Fibroblast of the aortic adventitia (primary cell): ENCODE data around the gene ABCA9. TPM values are rescaled to one million over a fixed set of nuclear protein-coding genes. Genes with fewer than 3 reads are reported as not detected.

Source experiments
- DNase-seq: peaks from one replicate; pipeline ENCODE4 v3.0.0-alpha.2; 2010; ENCODE audit warnings: low read depth
- H3K4me3 ChIP-seq: 2 replicates; pipeline ENCODE4 v1.5.1; 2011; ENCODE audit warnings: low read depth, mild to moderate bottlenecking, control low read depth, low read length, moderate library complexity
- small RNA-seq: library from RNA; depleted of rRNA; stranded (forward); fragments of <200 nt; gene quantifications from one replicate; pipeline ENCODE3, GENCODE V24; 2012
- total RNA-seq: library from RNA; depleted of rRNA; stranded (reverse); fragments of >200 nt; gene quantifications from 2 replicates; pipeline ENCODE4 v1.2.3, GENCODE V29; 2012; ENCODE audit warnings: low replicate concordance
- TF ChIP-seq, protein P1 (sequence below): IDR thresholded peaks from 2 replicates; pipeline ENCODE4 v1.5.1; 2011; ENCODE audit warnings: mild to moderate bottlenecking, low read length, control low read depth, inconsistent platforms; ENCODE audit not compliant: insufficient read depth

Gene ABCA9
- total RNA-seq, 1 donor, result 122 TPM

DNA sequence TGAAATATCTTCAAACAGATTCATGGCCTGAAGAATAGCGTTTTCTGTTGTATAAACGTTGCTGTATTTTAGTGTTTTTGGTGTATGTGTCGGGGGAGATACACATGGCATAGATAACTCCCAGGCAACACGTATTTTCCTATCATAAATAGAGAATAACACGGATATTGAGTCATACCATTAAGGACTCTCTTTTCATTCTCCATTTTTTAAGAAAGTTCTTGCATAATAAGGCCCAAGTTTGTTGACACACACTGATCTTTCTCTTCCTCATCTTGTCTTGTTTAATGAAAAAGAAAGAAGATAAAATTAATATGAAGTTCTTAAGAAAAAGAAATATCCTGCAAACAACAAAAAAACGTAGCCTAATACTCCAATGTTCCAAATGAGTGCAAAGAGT lies 119.0 kb downstream of the ABCA9 start:
- TF ChIP-seq, protein P1, sequence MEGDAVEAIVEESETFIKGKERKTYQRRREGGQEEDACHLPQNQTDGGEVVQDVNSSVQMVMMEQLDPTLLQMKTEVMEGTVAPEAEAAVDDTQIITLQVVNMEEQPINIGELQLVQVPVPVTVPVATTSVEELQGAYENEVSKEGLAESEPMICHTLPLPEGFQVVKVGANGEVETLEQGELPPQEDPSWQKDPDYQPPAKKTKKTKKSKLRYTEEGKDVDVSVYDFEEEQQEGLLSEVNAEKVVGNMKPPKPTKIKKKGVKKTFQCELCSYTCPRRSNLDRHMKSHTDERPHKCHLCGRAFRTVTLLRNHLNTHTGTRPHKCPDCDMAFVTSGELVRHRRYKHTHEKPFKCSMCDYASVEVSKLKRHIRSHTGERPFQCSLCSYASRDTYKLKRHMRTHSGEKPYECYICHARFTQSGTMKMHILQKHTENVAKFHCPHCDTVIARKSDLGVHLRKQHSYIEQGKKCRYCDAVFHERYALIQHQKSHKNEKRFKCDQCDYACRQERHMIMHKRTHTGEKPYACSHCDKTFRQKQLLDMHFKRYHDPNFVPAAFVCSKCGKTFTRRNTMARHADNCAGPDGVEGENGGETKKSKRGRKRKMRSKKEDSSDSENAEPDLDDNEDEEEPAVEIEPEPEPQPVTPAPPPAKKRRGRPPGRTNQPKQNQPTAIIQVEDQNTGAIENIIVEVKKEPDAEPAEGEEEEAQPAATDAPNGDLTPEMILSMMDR, result no peak
- DNase-seq, result no peak
- no peak overlapping the region for H3K4me3 ChIP-seq

DNA sequence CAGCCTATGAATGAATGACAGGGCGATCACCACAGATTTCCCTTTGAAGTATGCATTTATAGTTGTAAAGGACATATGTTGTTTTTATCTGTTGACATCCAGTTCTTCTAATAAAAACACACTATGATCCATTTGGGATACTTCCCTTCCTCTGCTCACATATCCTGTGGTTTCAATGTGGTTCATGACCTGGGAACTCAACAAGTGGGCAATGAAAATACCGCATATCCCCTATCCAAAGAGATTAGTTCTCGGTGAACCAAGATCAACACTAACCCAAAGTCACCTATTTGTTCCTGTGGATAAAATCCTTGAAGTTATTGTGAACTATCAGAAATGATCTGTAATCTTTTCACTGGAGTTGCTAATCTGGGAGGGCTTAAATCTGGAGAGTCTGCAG lies 121.5 kb downstream of the ABCA9 start:
- DNase-seq, result no peak
- no peak overlapping the region for H3K4me3 ChIP-seq
- TF ChIP-seq, protein P1, result no peak

DNA sequence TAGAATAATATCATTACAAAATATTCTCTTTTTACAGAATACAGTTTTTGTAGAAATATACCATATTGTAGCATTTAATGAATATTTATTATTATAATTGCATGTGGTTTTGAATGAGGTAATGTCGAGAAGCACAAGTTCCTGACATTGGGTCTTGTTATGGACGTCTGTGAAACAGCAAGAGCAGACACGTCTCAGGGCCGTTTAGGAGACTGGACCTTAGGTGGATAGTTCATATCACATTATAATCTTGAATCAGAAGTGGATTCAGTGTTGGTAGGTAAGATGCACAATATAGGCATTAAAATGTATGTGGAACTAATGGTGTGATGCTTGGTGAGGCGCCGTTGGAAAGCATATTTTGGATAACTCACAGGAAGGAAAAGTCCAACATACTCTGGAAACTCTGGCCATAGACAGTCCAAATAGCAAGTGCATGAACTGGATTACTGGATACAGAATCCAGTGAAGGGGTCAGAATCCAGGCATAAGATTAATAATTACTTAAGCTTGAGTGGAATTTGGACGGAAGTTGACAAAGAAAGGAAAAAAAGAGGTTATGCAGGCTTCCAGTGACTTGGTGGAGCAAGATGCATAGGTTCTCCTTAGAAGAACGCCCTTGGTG lies 122.7 kb downstream of the ABCA9 start:
- H3K4me3 ChIP-seq, result no peak overlapping the region
- DNase-seq, result no peak
- TF ChIP-seq, protein P1, result no peak

DNA sequence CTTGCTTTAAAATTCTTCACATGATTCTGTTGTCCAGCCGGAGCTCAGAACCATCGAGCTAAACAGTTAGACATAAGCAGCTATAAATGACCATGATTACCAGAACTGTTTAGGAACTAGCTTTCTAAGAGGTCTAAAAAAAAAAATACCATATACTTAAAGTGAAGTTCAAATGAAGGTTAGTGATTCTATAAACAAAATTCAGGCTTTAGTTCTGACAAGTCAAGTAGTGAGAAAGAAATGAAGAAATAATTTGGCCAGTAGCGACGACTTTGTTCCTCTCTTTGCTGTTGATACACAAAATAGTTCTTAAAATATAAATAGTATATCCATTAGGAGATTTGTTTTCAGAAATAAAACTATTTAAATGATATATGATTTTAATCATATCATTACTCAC lies 133.2 kb downstream of the ABCA9 start:
- H3K4me3 ChIP-seq, result no peak overlapping the region
- TF ChIP-seq, protein P1, result no peak
- no peak for DNase-seq

DNA sequence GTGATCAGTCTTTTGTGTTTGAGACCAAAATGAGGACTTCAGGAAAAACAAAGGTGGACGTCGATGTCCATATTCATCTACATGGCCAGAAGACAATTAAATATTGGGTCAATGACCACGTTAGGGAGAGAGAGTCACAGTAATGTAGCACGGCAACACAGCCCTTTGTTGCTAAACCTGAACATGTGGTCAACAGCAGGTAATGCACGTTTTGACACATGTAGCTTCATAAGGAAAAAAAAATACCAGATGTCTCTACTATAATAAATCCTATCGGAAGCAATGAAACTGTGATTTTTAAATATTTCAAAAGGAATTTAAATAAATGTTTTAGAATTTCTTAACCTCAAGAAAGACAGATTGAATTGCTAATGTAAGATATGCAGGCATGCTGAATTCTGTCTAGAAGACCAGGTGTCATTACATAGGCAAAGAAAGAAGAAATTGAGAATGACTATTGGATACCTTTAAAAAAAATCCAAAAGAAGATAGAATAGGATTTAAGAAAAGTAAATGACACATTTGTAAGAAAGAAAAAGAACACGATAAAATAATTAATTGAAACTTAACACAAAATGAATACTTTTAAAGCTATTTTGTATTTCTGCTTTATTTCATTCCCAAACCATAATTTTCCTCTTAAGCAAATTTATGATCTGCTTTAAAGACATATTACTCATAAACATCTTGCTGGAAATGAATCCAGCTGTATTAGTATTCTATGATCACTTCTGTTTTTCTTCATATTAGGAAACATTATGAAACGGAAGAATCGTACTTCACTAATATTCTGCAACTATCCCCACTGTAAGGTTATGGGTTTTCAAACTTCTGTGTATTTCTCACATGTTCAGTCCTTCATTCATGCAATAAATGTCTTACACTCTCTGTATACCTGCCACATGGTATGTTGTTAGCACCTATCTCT lies 135.7 kb downstream of the ABCA9 start:
- TF ChIP-seq, protein P1, result no peak
- DNase-seq, result no peak
- H3K4me3 ChIP-seq, result no peak overlapping the region

Small RNAs within 50 kb of the gene (small RNA-seq; reads per million reads assigned to genes)
- 1.2 reads per million, percentile 44 among the genes with 10 or more reads in this experiment for gene MIR4524B

Other genes starting within 250 kb of the ABCA9 start
- gene ABCA8, start 105.5 kb downstream of the ABCA9 start, total RNA-seq, result 93.5 and 231 TPM in 2 replicates
- 192 and 340 TPM in 2 replicates for gene ABCA6, start 81.0 kb upstream of the ABCA9 start, total RNA-seq
- gene ABCA10, start 167.9 kb upstream of the ABCA9 start, total RNA-seq, result 2.8 and 7.5 TPM in 2 replicates